ENCODE measurements around the gene SART1. TPM values are rescaled to one million over a fixed set of nuclear protein-coding genes. Genes with fewer than 3 reads are reported as not detected.

Gene SART1
- polyA plus RNA-seq, 1 donor from 2014 or later, result 34.9 TPM

- TF ChIP-seq EZH2 (IDR thresholded peaks at IDR 0.05; ENCODE audit: borderline replicate concordance, insufficient read depth, low read length, poor library complexity, severe bottlenecking), result no peak
Observed at GRCh38 chr11:65982824-65983588, 21.5 kb downstream of the SART1 start (continued).

GRCh38 chr11:65983589-65983987 lies 22.1 kb downstream of the SART1 start:
- Histone ChIP-seq H4K20me1 (ENCODE audit: insufficient read depth) (no peaks in the 10 kb centered on the region), H3K9me3 (ENCODE audit: low read length) (no peaks in the 10 kb centered on the region), H3F3A (ENCODE audit: insufficient read depth, low read length, poor library complexity, severe bottlenecking) (no peaks in the 10 kb centered on the region), H3K36me3 (ENCODE audit: insufficient read depth, low read length) (no peaks in the 10 kb centered on the region), H3K9ac (ENCODE audit: low read length) (no peak overlapping the region), H2AFZ (ENCODE audit: low read depth, low read length) (no peak overlapping the region), H3K79me2 (replicated peaks; ENCODE audit: insufficient read depth, low read length) (no peaks in the 10 kb centered on the region), H3K27me3 (ENCODE audit: insufficient read depth, low read depth, low read length) (no peaks in the 10 kb centered on the region), H3K4me2 (ENCODE audit: low read length) (no peak overlapping the region), H3K4me3 (ENCODE audit: low read length) (no peak overlapping the region), H3K9me2 (ENCODE audit: insufficient read depth, low read length) (no peaks in the 10 kb centered on the region), H3K27ac (ENCODE audit: low read length) (no peak overlapping the region)
- no peak for TF ChIP-seq MXI1 (conservative IDR thresholded peaks at IDR 0.05; ENCODE audit: poor library complexity, severe bottlenecking)

GRCh38 chr11:65987336-65987735 lies 25.8 kb downstream of the SART1 start:
- H3F3A ChIP-seq (ENCODE audit: insufficient read depth, low read length, poor library complexity, severe bottlenecking), result no peaks in the 10 kb centered on the region
- no peaks in the 10 kb centered on the region for H3K9me3 ChIP-seq (ENCODE audit: low read length)
- no peaks in the 10 kb centered on the region for H4K20me1 ChIP-seq (ENCODE audit: insufficient read depth)
- no peaks in the 10 kb centered on the region for H3K9me2 ChIP-seq (ENCODE audit: insufficient read depth, low read length)
- H3K9ac ChIP-seq (ENCODE audit: low read length), result no peak overlapping the region
- no peaks in the 10 kb centered on the region for H3K79me2 ChIP-seq (replicated peaks; ENCODE audit: insufficient read depth, low read length)
- H2AFZ ChIP-seq (ENCODE audit: low read depth, low read length), result no peak overlapping the region
- H3K4me2 ChIP-seq (ENCODE audit: low read length), result no peak overlapping the region
- TF ChIP-seq RAD21 (conservative IDR thresholded peaks at IDR 0.05), result no peak
- TF ChIP-seq SMC3 (conservative IDR thresholded peaks at IDR 0.05; ENCODE audit: poor library complexity), result no peak
- no peak for TF ChIP-seq CTCF (IDR thresholded peaks at IDR 0.05; ENCODE audit: poor library complexity, severe bottlenecking)
- TF ChIP-seq POLR2AphosphoS5 (IDR thresholded peaks at IDR 0.05), result no peak
- TF ChIP-seq TAF1 (IDR thresholded peaks at IDR 0.05; ENCODE audit: low read depth), result no peak
- TF ChIP-seq EP300 (conservative IDR thresholded peaks at IDR 0.05; ENCODE audit: poor library complexity, severe bottlenecking), result no peak
- no peak for TF ChIP-seq REST (IDR thresholded peaks at IDR 0.05; ENCODE audit: borderline replicate concordance)
- no peak for TF ChIP-seq MXI1 (conservative IDR thresholded peaks at IDR 0.05; ENCODE audit: poor library complexity, severe bottlenecking)
- H3K36me3 ChIP-seq (ENCODE audit: insufficient read depth, low read length), result no peaks in the 10 kb centered on the region
- no peaks in the 10 kb centered on the region for H3K27me3 ChIP-seq (ENCODE audit: insufficient read depth, low read depth, low read length)
- no peak overlapping the region for H3K27ac ChIP-seq (ENCODE audit: low read length)
- no peak overlapping the region for H3K4me3 ChIP-seq (ENCODE audit: low read length)
